ENCODE data around the gene CORO7. TPM values are rescaled to one million over a fixed set of nuclear protein-coding genes. Genes with fewer than 3 reads are reported as not detected.

The CORO7 gene
- total and polyA plus RNA-seq, 5 donors from 2014 or later, result 52.5 to 718 (median 63.6) TPM

- Mint-ChIP-seq H3K27me3 (peaks cover 7% of the 10 kb centered on the region), H3K27ac (peak overlapping the region in 2 of 3 donors; percentile 23 to 59), H3K4me3 (peak overlapping the region in 3 of 4 donors; percentile 29 to 83 (median 55)), H3K36me3 (peaks cover 19% of the 10 kb centered on the region), H3K4me1 (peaks cover 8 to 51% (median 32%) of the 10 kb centered on the region in 4 donors), H3K9me3 (peaks cover 0 to 5% (median 0%) of the 10 kb centered on the region in 7 donors)
- ATAC-seq (ENCODE audit: low read depth in 2 of 2) (no peak), DNase-seq (no peak)
- no peaks in the 10 kb centered on the region for H3K27me3 ChIP-seq (ENCODE audit: control insufficient read depth, insufficient read depth, low read length)
- H3K36me3 ChIP-seq (ENCODE audit: control insufficient read depth, insufficient read depth, low read length), result peaks cover 75% of the 10 kb centered on the region
- no peak overlapping the region for H3K4me3 ChIP-seq (ENCODE audit: low read depth, low read length)
- peaks cover 43% of the 10 kb centered on the region for H3K4me1 ChIP-seq (ENCODE audit: control insufficient read depth, insufficient read depth, low read length, poor library complexity, severe bottlenecking)
- no peaks in the 10 kb centered on the region for H3K9me3 ChIP-seq (ENCODE audit: control insufficient read depth in 2 of 2, low read length in 2 of 2)
- no peak overlapping the region for H3K27ac ChIP-seq (ENCODE audit: insufficient read depth, low read length, poor library complexity, severe bottlenecking)
Observed at GRCh38 chr16:4410335-4411075, 5.9 kb downstream of the CORO7 start.

- peaks cover 23% of the 10 kb centered on the region for H3K36me3 Mint-ChIP-seq
- ATAC-seq (ENCODE audit: low read depth in 2 of 2), result no peak
- no peak overlapping the region for H3K4me3 ChIP-seq (ENCODE audit: low read depth, low read length)
- peaks cover 87% of the 10 kb centered on the region for H3K36me3 ChIP-seq (ENCODE audit: control insufficient read depth, insufficient read depth, low read length)
- no peak for DNase-seq
- no peak overlapping the region for H3K27ac ChIP-seq (ENCODE audit: insufficient read depth, low read length, poor library complexity, severe bottlenecking)
- H3K4me3 Mint-ChIP-seq, result no peak overlapping the region
- peaks cover 9% of the 10 kb centered on the region for H3K27me3 Mint-ChIP-seq
- peaks cover 8 to 46% (median 26%) of the 10 kb centered on the region in 4 donors for H3K4me1 Mint-ChIP-seq
- no peaks in the 10 kb centered on the region for H3K9me3 ChIP-seq (ENCODE audit: control insufficient read depth in 2 of 2, low read length in 2 of 2)
- peaks cover 31% of the 10 kb centered on the region for H3K4me1 ChIP-seq (ENCODE audit: control insufficient read depth, insufficient read depth, low read length, poor library complexity, severe bottlenecking)
- H3K27me3 ChIP-seq (ENCODE audit: control insufficient read depth, insufficient read depth, low read length), result no peaks in the 10 kb centered on the region
- H3K9me3 Mint-ChIP-seq, result peaks cover 0 to 5% (median 0%) of the 10 kb centered on the region in 7 donors
- H3K27ac Mint-ChIP-seq, result no peak overlapping the region
Observed at GRCh38 chr16:4409081-4409932, 7.1 kb downstream of the CORO7 start.

GRCh38 chr16:4408323-4408690, 8.1 kb downstream of the CORO7 start:
- H3K4me1 Mint-ChIP-seq, result peaks cover 8 to 37% (median 25%) of the 10 kb centered on the region in 4 donors
- DNase-seq (no peak), ATAC-seq (ENCODE audit: low read depth in 2 of 2) (no peak)
- H3K27ac ChIP-seq (ENCODE audit: insufficient read depth, low read length, poor library complexity, severe bottlenecking), result no peak overlapping the region
- H3K27me3 Mint-ChIP-seq, result peaks cover 10% of the 10 kb centered on the region
- no peak overlapping the region for H3K4me3 Mint-ChIP-seq
- H3K9me3 ChIP-seq (ENCODE audit: control insufficient read depth in 2 of 2, low read length in 2 of 2), result no peaks in the 10 kb centered on the region
- H3K9me3 Mint-ChIP-seq, result peaks cover 0 to 5% (median 0%) of the 10 kb centered on the region in 7 donors
- H3K27ac Mint-ChIP-seq, result no peak overlapping the region
- peaks cover 26% of the 10 kb centered on the region for H3K36me3 Mint-ChIP-seq
- H3K27me3 ChIP-seq (ENCODE audit: control insufficient read depth, insufficient read depth, low read length), result no peaks in the 10 kb centered on the region
- H3K36me3 ChIP-seq (ENCODE audit: control insufficient read depth, insufficient read depth, low read length), result peaks cover 96% of the 10 kb centered on the region
- no peak overlapping the region for H3K4me3 ChIP-seq (ENCODE audit: low read depth, low read length)
- H3K4me1 ChIP-seq (ENCODE audit: control insufficient read depth, insufficient read depth, low read length, poor library complexity, severe bottlenecking), result peaks cover 22% of the 10 kb centered on the region

GRCh38 chr16:4407543-4408322, 8.7 kb downstream of the CORO7 start:
- no peaks in the 10 kb centered on the region for H3K9me3 ChIP-seq (ENCODE audit: control insufficient read depth in 2 of 2, low read length in 2 of 2)
- H3K27me3 ChIP-seq (ENCODE audit: control insufficient read depth, insufficient read depth, low read length), result no peaks in the 10 kb centered on the region
- H3K27ac ChIP-seq (ENCODE audit: insufficient read depth, low read length, poor library complexity, severe bottlenecking), result no peak overlapping the region
- DNase-seq (no peak), ATAC-seq (ENCODE audit: low read depth in 2 of 2) (no peak)
- Mint-ChIP-seq H3K36me3 (peaks cover 27% of the 10 kb centered on the region), H3K27me3 (peaks cover 10% of the 10 kb centered on the region), H3K9me3 (peaks cover 0 to 5% (median 0%) of the 10 kb centered on the region in 7 donors), H3K4me1 (peaks cover 8 to 32% (median 21%) of the 10 kb centered on the region in 4 donors), H3K4me3 (no peak overlapping the region), H3K27ac (no peak overlapping the region)
- peaks cover 16% of the 10 kb centered on the region for H3K4me1 ChIP-seq (ENCODE audit: control insufficient read depth, insufficient read depth, low read length, poor library complexity, severe bottlenecking)
- H3K4me3 ChIP-seq (ENCODE audit: low read depth, low read length), result no peak overlapping the region
- H3K36me3 ChIP-seq (ENCODE audit: control insufficient read depth, insufficient read depth, low read length), result peaks cover 93% of the 10 kb centered on the region

- DNase-seq (no peak), ATAC-seq (ENCODE audit: low read depth in 2 of 2) (no peak)
- Histone ChIP-seq H3K9me3 (ENCODE audit: control insufficient read depth in 2 of 2, low read length in 2 of 2) (no peaks in the 10 kb centered on the region), H3K4me1 (ENCODE audit: control insufficient read depth, insufficient read depth, low read length, poor library complexity, severe bottlenecking) (peaks cover 4% of the 10 kb centered on the region), H3K27me3 (ENCODE audit: control insufficient read depth, insufficient read depth, low read length) (no peaks in the 10 kb centered on the region), H3K36me3 (ENCODE audit: control insufficient read depth, insufficient read depth, low read length) (peaks cover 76% of the 10 kb centered on the region), H3K27ac (ENCODE audit: insufficient read depth, low read length, poor library complexity, severe bottlenecking) (no peak overlapping the region), H3K4me3 (ENCODE audit: low read depth, low read length) (no peak overlapping the region)
- H3K4me3 Mint-ChIP-seq, result peak overlapping the region in 2 of 4 donors; percentile 61 to 95
- H3K4me1 Mint-ChIP-seq, result peaks cover under 1 to 28% (median 17%) of the 10 kb centered on the region in 4 donors
- peaks cover 0 to 5% (median 0%) of the 10 kb centered on the region in 7 donors for H3K9me3 Mint-ChIP-seq
- H3K27me3 Mint-ChIP-seq, result peaks cover 10% of the 10 kb centered on the region
- peaks cover 25% of the 10 kb centered on the region for H3K36me3 Mint-ChIP-seq
- H3K27ac Mint-ChIP-seq, result peak overlapping the region in 1 of 3 donors; percentile 81
Observed at GRCh38 chr16:4404967-4405696, 11.3 kb downstream of the CORO7 start.

- Mint-ChIP-seq H3K9me3 (peaks cover 0 to 5% (median 0%) of the 10 kb centered on the region in 7 donors), H3K27ac (peak overlapping the region in 2 of 3 donors; percentile 81), H3K36me3 (peaks cover 29% of the 10 kb centered on the region), H3K27me3 (peaks cover 10% of the 10 kb centered on the region), H3K4me1 (peaks cover 0 to 28% (median 21%) of the 10 kb centered on the region in 4 donors), H3K4me3 (peak overlapping the region in 3 of 4 donors; percentile 61 to 95 (median 65))
- DNase-seq, result peak in 1 of 3 donors; percentile 40
- peaks cover 74% of the 10 kb centered on the region for H3K36me3 ChIP-seq (ENCODE audit: control insufficient read depth, insufficient read depth, low read length)
- H3K27me3 ChIP-seq (ENCODE audit: control insufficient read depth, insufficient read depth, low read length), result no peaks in the 10 kb centered on the region
- H3K27ac ChIP-seq (ENCODE audit: insufficient read depth, low read length, poor library complexity, severe bottlenecking), result no peak overlapping the region
- peaks cover 4% of the 10 kb centered on the region for H3K4me1 ChIP-seq (ENCODE audit: control insufficient read depth, insufficient read depth, low read length, poor library complexity, severe bottlenecking)
- no peaks in the 10 kb centered on the region for H3K9me3 ChIP-seq (ENCODE audit: control insufficient read depth in 2 of 2, low read length in 2 of 2)
- H3K4me3 ChIP-seq (ENCODE audit: low read depth, low read length), result no peak overlapping the region
- ATAC-seq (ENCODE audit: low read depth in 2 of 2), result no peak
Observed at GRCh38 chr16:4404247-4404966, 12.0 kb downstream of the CORO7 start.
